Neural cell (in vitro differentiated cells): ENCODE data around the gene MYBPHL. TPM values are rescaled to one million over a fixed set of nuclear protein-coding genes. Genes with fewer than 3 reads are reported as not detected.
A peak's percentile ranks its signal among the peaks of the same experiment; 100 is the strongest.

Experiments
- H2AFZ ChIP-seq: fragments of 200-600, 300-800 bp; sonication (generic), shearing (Covaris generic); 2 replicates; pipeline ENCODE4 v1.6.0; 2014; ENCODE audit warnings: low read depth, mild to moderate bottlenecking, antibody characterized with exemption, low read length, moderate library complexity
- H3F3A ChIP-seq: fragments of 200-600 bp; shearing (Covaris generic); 2 replicates; pipeline ENCODE4 v1.6.1; 2016; ENCODE audit warnings: mild to moderate bottlenecking, moderate library complexity, mixed read lengths, antibody characterized with exemption, low read length; ENCODE audit not compliant: insufficient read depth, poor library complexity, severe bottlenecking
- H3K27ac ChIP-seq: fragments of 200-600, 300-800 bp; sonication (generic), shearing (Covaris generic); 2 replicates; pipeline ENCODE4 v1.5.1; 2014; ENCODE audit warnings: mild to moderate bottlenecking, low read length, moderate library complexity
- H3K27me3 ChIP-seq: fragments of 300-800, 200-600 bp; sonication (generic), shearing (Covaris generic); 2 replicates; pipeline ENCODE4 v1.6.0; 2014; ENCODE audit warnings: mild to moderate bottlenecking, low read depth, low read length, moderate library complexity; ENCODE audit not compliant: insufficient read depth
- H3K36me3 ChIP-seq: fragments of 300-800, 200-600 bp; sonication (generic), shearing (Covaris generic); 2 replicates; pipeline ENCODE4 v1.5.1; 2014; ENCODE audit warnings: mild to moderate bottlenecking, antibody characterized with exemption, low read length, moderate library complexity; ENCODE audit not compliant: insufficient read depth
- H3K4me2 ChIP-seq: fragments of 300-800, 200-600 bp; sonication (generic), shearing (Covaris generic); 2 replicates; pipeline ENCODE4 v1.6.0; 2014; ENCODE audit warnings: mild to moderate bottlenecking, low read length
- H3K4me3 ChIP-seq: fragments of 300-800, 200-600 bp; sonication (generic), shearing (Covaris generic); 2 replicates; pipeline ENCODE4 v1.5.1; 2014; ENCODE audit warnings: mild to moderate bottlenecking, low read length, moderate library complexity
- H3K79me2 ChIP-seq: fragments of 200-600 bp; shearing (Covaris generic); replicated peaks from 2 replicates; pipeline ENCODE4 v1.6.0; 2014; ENCODE audit warnings: mild to moderate bottlenecking, low read length, moderate library complexity; ENCODE audit not compliant: insufficient read depth
- H3K9ac ChIP-seq: fragments of 300-800, 200-600 bp; sonication (generic), shearing (Covaris generic); 2 replicates; pipeline ENCODE4 v1.6.1; 2016; ENCODE audit warnings: mild to moderate bottlenecking, low read length, mixed read lengths
- H3K9me2 ChIP-seq: fragments of 200-600 bp; shearing (Covaris generic); 2 replicates; pipeline ENCODE4 v1.6.1; 2016; ENCODE audit warnings: mild to moderate bottlenecking, low read length, mixed read lengths; ENCODE audit not compliant: insufficient read depth
- H3K9me3 ChIP-seq: fragments of 200-600, 300-800 bp; sonication (generic), shearing (Covaris generic); 2 replicates; pipeline ENCODE4 v1.6.1; 2016; ENCODE audit warnings: mild to moderate bottlenecking, mixed run types, low read length, moderate library complexity, mixed read lengths
- H4K20me1 ChIP-seq: fragments of 200-600 bp; shearing (Covaris generic); 2 replicates; pipeline ENCODE4 v1.6.1; 2016; ENCODE audit warnings: mild to moderate bottlenecking, mixed run types; ENCODE audit not compliant: insufficient read depth
- EP300 ChIP-seq: fragments of 450-650 bp; conservative IDR thresholded peaks from 2 replicates; pipeline ENCODE4 v1.6.1; 2014; ENCODE audit warnings: antibody characterized with exemption, mild to moderate bottlenecking, moderate library complexity; ENCODE audit not compliant: poor library complexity, severe bottlenecking
- EZH2 ChIP-seq: fragments of 200-600, 300-800 bp; shearing (Covaris generic), sonication (generic); IDR thresholded peaks from 2 replicates; pipeline ENCODE4 v1.6.1; 2014; ENCODE audit warnings: antibody characterized with exemption, low read length, borderline replicate concordance, mild to moderate bottlenecking; ENCODE audit not compliant: insufficient read depth, poor library complexity, severe bottlenecking
- MXI1 ChIP-seq: fragments of 450-650 bp; conservative IDR thresholded peaks from 2 replicates; pipeline ENCODE4 v1.6.1; 2014; ENCODE audit warnings: antibody characterized with exemption, mild to moderate bottlenecking; ENCODE audit not compliant: poor library complexity, severe bottlenecking
- POLR2AphosphoS5 ChIP-seq: IDR thresholded peaks from 2 replicates; pipeline ENCODE4 v1.6.1; 2012
- RAD21 ChIP-seq: fragments of 450-650 bp; conservative IDR thresholded peaks from 2 replicates; pipeline ENCODE4 v1.6.1; 2014; ENCODE audit warnings: antibody characterized with exemption, mild to moderate bottlenecking, moderate library complexity
- SMC3 ChIP-seq: fragments of 450-650 bp; conservative IDR thresholded peaks from 2 replicates; pipeline ENCODE4 v1.6.1; 2014; ENCODE audit warnings: antibody characterized with exemption, mild to moderate bottlenecking, moderate library complexity; ENCODE audit not compliant: poor library complexity
- TAF1 ChIP-seq: IDR thresholded peaks from 2 replicates; pipeline ENCODE4 v1.6.1; 2012; ENCODE audit warnings: low read depth
- polyA plus RNA-seq: library from polyadenylated mRNA; depleted of rRNA; stranded (reverse); fragments of >200 nt; gene quantifications from 2 replicates; pipeline ENCODE4 v1.2.3, GENCODE V29; 2014
- TF ChIP-seq, protein P1 (sequence below): fragments of 450-650 bp; IDR thresholded peaks from 2 replicates; pipeline ENCODE4 v1.5.1; 2014; ENCODE audit warnings: antibody characterized with exemption, mild to moderate bottlenecking, moderate library complexity; ENCODE audit not compliant: poor library complexity, severe bottlenecking
- TF ChIP-seq, protein P2 (sequence below): IDR thresholded peaks from 2 replicates; pipeline ENCODE4 v1.6.1; 2012; ENCODE audit warnings: borderline replicate concordance

Gene MYBPHL
- polyA plus RNA-seq, 1 donor from 2014 or later = 1.6 TPM

DNA sequence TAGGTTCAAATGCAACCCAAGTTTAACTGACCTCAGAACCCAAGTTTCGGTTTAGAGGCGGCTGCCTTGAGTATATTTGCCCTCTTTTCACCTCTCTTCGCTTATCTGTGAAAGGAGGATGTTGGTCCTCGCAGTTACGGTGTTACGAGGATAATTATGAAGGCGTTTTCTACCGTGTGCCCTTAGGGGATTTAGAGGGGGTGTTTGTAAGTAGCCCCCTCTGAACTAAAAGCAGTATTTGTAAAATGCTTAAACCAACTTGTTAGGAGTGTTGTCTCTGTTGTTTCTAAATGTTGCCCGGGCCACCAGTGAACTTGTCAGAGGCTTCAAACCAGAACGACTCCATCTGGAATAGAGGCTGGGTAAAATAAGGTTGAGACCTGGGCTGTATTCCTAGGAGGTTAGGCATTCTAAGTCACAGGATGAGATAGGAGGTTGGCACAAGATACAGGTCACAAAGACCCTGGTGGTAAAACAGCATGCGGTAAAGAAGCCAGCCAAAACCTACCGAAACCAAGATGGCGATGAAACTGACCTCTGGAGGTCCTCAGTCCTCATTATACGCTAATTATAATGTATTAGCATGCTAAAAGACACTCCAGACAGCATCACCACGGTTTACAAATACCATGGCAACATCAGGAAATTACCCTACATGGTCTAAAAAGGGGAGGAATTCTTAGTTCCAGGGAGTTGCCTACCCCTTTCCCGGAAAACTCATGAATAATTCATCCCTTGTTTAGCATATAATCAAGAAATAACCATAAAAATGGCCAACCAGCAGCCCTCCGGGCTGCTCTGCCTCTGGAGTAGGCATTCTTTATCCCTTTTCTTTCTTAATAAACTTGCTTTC lies 22.8 kb downstream of the MYBPHL start:
- no peaks in the 10 kb centered on the region for H4K20me1 ChIP-seq
- H3K36me3 ChIP-seq = no peaks in the 10 kb centered on the region
- H3K4me2 ChIP-seq = peak overlapping the region; percentile 68
- peak overlapping the region; percentile 49 for H2AFZ ChIP-seq
- H3F3A ChIP-seq = no peaks in the 10 kb centered on the region
- peaks cover 7% of the 10 kb centered on the region for H3K79me2 ChIP-seq
- peak overlapping the region; percentile 55 for H3K27ac ChIP-seq
- H3K4me3 ChIP-seq = peak overlapping the region; percentile 74
- no peaks in the 10 kb centered on the region for H3K27me3 ChIP-seq
- no peaks in the 10 kb centered on the region for H3K9me3 ChIP-seq
- TF ChIP-seq TAF1 = no peak
- TF ChIP-seq, protein P1, sequence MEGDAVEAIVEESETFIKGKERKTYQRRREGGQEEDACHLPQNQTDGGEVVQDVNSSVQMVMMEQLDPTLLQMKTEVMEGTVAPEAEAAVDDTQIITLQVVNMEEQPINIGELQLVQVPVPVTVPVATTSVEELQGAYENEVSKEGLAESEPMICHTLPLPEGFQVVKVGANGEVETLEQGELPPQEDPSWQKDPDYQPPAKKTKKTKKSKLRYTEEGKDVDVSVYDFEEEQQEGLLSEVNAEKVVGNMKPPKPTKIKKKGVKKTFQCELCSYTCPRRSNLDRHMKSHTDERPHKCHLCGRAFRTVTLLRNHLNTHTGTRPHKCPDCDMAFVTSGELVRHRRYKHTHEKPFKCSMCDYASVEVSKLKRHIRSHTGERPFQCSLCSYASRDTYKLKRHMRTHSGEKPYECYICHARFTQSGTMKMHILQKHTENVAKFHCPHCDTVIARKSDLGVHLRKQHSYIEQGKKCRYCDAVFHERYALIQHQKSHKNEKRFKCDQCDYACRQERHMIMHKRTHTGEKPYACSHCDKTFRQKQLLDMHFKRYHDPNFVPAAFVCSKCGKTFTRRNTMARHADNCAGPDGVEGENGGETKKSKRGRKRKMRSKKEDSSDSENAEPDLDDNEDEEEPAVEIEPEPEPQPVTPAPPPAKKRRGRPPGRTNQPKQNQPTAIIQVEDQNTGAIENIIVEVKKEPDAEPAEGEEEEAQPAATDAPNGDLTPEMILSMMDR = no peak
- no peak for TF ChIP-seq EP300
- TF ChIP-seq POLR2AphosphoS5 = no peak
- no peak for TF ChIP-seq EZH2
- no peak for TF ChIP-seq MXI1
- TF ChIP-seq RAD21 = no peak
- TF ChIP-seq, protein P2, sequence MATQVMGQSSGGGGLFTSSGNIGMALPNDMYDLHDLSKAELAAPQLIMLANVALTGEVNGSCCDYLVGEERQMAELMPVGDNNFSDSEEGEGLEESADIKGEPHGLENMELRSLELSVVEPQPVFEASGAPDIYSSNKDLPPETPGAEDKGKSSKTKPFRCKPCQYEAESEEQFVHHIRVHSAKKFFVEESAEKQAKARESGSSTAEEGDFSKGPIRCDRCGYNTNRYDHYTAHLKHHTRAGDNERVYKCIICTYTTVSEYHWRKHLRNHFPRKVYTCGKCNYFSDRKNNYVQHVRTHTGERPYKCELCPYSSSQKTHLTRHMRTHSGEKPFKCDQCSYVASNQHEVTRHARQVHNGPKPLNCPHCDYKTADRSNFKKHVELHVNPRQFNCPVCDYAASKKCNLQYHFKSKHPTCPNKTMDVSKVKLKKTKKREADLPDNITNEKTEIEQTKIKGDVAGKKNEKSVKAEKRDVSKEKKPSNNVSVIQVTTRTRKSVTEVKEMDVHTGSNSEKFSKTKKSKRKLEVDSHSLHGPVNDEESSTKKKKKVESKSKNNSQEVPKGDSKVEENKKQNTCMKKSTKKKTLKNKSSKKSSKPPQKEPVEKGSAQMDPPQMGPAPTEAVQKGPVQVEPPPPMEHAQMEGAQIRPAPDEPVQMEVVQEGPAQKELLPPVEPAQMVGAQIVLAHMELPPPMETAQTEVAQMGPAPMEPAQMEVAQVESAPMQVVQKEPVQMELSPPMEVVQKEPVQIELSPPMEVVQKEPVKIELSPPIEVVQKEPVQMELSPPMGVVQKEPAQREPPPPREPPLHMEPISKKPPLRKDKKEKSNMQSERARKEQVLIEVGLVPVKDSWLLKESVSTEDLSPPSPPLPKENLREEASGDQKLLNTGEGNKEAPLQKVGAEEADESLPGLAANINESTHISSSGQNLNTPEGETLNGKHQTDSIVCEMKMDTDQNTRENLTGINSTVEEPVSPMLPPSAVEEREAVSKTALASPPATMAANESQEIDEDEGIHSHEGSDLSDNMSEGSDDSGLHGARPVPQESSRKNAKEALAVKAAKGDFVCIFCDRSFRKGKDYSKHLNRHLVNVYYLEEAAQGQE = no peak
- TF ChIP-seq SMC3 = no peak
- peak overlapping the region; percentile 72 for H3K9ac ChIP-seq
- H3K9me2 ChIP-seq = no peaks in the 10 kb centered on the region

DNA sequence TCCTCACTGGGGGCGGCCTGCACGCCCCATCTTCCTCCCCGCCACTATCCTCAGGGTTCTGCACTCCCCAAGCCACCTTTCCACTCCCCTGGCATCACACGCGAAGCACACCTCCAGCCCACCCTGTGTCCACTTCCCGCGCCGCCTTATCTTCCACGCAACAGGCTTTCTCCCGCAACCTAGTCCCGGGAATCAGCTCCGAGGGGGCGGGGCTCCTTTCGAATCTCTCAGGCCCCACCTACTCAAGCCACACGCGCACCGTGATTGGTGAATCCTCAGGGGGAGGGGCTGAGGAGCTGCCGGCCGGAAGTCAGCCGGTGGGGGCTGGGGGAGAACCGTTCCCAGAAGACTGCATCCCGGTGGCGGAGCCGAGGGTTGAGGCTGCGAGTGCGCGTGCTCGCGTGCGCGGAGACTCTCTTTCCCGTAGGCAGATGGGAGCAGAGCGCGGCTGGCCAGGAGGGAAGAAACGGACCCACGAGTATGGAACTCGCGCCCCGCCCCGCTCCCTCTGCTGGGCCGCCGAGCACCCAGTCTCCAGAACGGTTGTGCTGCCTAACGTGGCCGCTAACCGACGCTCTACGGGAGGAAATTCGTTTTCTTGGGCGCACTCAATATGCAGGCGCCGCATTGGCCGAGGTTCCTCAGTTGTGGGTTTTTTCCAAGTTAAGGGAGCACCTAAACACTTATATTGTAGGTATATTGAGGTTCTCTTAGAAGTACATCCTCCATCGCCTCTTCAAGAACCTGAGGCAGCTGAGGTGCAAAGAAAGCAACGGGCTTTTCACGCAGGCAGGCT lies 23.7 kb downstream of the MYBPHL start, which contains the start of gene PSRC1:
PSRC1 (minus strand) TSS at position 194 of the 796 bp plus-strand sequence.
- no peaks in the 10 kb centered on the region for H3K36me3 ChIP-seq

More for the DNA sequence above, 23.7 kb downstream of the MYBPHL start, which contains the start of gene PSRC1:
- peak within 1 kb of the TSS; percentile 55 for H3K27ac ChIP-seq
- peak within 1 kb of the TSS; percentile 96 for H2AFZ ChIP-seq
- H4K20me1 ChIP-seq = no peaks in the 10 kb centered on the region
- peak; percentile 88 for TF ChIP-seq MXI1
- TF ChIP-seq, protein P1 = peak; percentile 57
- TF ChIP-seq POLR2AphosphoS5 = peak; percentile 71
- no peak for TF ChIP-seq TAF1
- peak; percentile 65 for TF ChIP-seq SMC3
- TF ChIP-seq RAD21 = peak; percentile 52
- TF ChIP-seq EZH2 = no peak
- H3K4me2 ChIP-seq = peak within 1 kb of the TSS; percentile 72
- H3F3A ChIP-seq = no peaks in the 10 kb centered on the region
- peaks cover 7% of the 10 kb centered on the region for H3K79me2 ChIP-seq
- peak within 1 kb of the TSS; percentile 74 for H3K4me3 ChIP-seq
- no peaks in the 10 kb centered on the region for H3K9me2 ChIP-seq
- H3K9ac ChIP-seq = peak within 1 kb of the TSS; percentile 72
- H3K9me3 ChIP-seq = no peaks in the 10 kb centered on the region
- no peaks in the 10 kb centered on the region for H3K27me3 ChIP-seq
